GM18505 (cell line): Measurements from ENCODE around the gene LEPROT.

Source experiments
- ATAC-seq: cut with Tn5 transposase; IDR thresholded peaks from one replicate; pipeline ENCODE4 v1.9.1; 2021; ENCODE audit not compliant: unreplicated experiment
- POLR2A ChIP-seq: IDR thresholded peaks from 4 replicates; pipeline ENCODE4 v1.6.1; 2011; ENCODE audit warnings: borderline replicate concordance; ENCODE audit not compliant: insufficient read depth, insufficient read length; ENCODE audit errors: extremely low read depth

Gene LEPROT

GRCh38 chr1:65418522-65419185 lies 1.8 kb upstream of the LEPROT start:
- no peak for TF ChIP-seq POLR2A
- ATAC-seq, result no peak

- peak; percentile 95 for ATAC-seq
- no peak for TF ChIP-seq POLR2A
Measured at GRCh38 chr1:65419681-65420589, 533 bp upstream of the LEPROT start.

- ATAC-seq, result no peak
- TF ChIP-seq POLR2A, result no peak
Measured at GRCh38 chr1:65421351-65422025, 1.0 kb downstream of the LEPROT start.

- no peak for TF ChIP-seq POLR2A
- ATAC-seq, result no peak
Measured at GRCh38 chr1:65422241-65423203, 2.1 kb downstream of the LEPROT start.

DNA sequence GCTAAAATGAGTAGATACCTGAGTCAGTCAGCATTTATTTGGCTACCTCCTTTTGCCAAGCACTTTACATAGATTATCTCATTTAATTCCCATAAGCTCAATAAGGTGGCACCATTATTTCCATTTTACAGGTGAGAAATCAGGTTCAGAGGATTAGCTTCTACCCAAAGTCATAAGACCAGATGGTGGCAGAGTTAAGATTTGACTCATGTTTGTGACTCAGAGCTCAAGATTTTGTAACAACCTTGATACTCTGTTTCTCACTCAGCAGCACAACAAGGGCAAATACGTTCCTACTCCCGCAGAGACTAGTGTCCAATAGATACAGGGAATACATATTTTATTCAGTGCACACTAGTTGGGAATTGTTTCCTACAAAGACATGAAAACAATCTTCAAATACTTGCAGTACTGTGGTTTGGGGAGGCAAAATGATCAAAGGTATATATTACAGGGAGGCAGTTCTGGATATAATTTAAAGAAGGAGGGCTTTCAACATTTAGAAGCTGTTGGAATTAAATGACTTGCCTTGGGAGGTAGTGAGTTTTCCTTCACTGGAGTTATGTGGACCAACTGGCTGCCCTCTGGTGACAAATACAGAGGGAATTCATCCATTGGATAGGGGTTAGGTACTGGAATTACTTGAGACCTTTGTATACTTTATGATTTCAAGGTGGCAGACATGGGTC lies 3.6 kb downstream of the LEPROT start:
- no peak for TF ChIP-seq POLR2A
- ATAC-seq, result no peak

- TF ChIP-seq POLR2A, result no peak
- ATAC-seq, result no peak
Measured at GRCh38 chr1:65424573-65424889, 4.1 kb downstream of the LEPROT start.

- no peak for ATAC-seq
- no peak for TF ChIP-seq POLR2A
Measured at GRCh38 chr1:65425006-65425405, 4.5 kb downstream of the LEPROT start.

- ATAC-seq, result no peak
- TF ChIP-seq POLR2A, result no peak
Measured at GRCh38 chr1:65425697-65426096, 5.2 kb downstream of the LEPROT start.

DNA sequence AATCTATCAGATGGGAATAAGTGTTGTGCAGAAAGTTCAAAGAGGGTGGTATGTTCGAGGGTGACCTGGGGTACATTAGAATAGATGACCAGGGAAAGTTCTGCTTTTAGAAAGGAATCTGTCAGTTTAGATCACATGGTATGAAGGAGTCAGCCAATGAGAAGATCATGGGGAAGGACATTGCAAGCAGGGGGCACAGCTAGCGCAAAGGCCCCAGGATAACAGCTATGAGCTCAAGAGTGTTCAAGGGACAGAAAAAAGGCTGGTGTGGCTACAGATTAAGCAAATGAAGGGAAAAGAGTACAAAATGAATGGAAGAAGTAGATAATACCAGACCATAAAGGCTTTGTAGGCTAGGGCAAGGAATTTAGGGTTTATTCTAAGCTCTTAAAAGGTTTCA lies 8.6 kb downstream of the LEPROT start:
- ATAC-seq, result no peak
- TF ChIP-seq POLR2A, result no peak

DNA sequence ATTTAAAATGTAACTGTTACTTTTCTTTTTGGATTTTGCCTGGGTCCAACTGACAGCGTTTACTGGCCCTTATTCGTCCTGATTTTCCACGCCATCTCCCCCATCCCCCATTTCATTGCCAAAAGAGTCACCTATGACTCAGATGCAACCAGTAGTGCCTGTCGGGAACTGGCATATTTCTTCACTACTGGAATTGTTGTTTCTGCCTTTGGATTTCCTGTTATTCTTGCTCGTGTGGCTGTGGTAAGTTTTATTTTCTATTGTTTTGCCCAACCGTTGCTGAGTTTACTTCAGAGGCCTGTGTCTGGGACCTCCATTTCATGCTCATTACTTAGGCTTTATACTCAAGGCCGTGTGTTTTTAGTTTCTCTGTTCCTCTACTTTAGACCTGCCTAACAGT lies 9.3 kb downstream of the LEPROT start:
- no peak for ATAC-seq
- TF ChIP-seq POLR2A, result no peak

DNA sequence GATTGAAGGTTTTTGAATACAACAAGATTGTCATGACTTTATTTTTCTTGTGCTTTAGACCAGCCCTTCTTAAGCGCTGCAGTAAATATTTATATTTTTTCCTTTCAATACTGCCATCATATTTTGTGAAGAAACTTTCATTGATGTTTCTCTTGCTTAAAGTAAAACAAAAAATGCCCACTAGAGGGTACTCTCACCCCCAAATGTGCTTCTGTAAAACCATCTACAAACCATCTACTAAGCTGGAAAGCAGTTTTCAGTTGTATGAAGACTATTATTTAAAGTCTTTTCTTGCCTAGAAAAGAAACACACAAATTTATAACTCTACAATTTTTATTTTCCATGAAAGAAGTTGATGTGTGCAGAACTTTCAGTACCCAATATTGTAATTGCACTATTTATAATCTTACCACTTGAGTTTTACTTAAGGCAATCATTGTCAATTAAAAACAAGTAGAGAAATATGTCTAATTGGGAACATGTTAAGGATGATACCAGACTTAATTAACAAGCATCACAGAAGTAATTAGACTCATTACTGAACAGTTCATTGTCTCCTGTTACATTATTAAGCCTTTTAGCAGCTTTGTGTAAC lies 10.7 kb downstream of the LEPROT start:
- ATAC-seq, result peak; percentile 54
- no peak for TF ChIP-seq POLR2A

GRCh38 chr1:65432918-65433317 lies 12.4 kb downstream of the LEPROT start:
- ATAC-seq, result no peak
- TF ChIP-seq POLR2A, result no peak
